ENCODE results near the gene GAL.

DNA sequence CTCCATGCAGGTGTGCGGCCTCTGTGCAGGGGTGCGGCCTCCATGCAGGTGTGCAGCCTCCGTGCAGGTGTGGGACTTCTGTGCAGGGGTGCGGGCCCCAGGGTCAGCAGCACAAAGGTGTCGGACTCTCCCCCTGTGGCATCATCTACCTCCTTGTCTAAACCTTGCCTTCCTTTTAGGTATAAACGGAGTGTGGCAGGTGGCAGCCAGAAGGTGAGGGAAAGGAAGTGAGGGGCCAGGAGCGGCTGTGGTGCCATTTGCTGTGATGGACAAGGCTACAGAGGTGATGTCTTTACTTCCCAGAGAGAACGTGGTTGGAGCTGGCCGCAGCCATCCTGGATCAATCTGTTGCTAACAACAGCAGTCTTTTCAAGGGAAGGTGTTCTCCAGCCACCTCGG lies 9.1 kb downstream of the GAL start:
- TF ChIP-seq, protein P1, sequence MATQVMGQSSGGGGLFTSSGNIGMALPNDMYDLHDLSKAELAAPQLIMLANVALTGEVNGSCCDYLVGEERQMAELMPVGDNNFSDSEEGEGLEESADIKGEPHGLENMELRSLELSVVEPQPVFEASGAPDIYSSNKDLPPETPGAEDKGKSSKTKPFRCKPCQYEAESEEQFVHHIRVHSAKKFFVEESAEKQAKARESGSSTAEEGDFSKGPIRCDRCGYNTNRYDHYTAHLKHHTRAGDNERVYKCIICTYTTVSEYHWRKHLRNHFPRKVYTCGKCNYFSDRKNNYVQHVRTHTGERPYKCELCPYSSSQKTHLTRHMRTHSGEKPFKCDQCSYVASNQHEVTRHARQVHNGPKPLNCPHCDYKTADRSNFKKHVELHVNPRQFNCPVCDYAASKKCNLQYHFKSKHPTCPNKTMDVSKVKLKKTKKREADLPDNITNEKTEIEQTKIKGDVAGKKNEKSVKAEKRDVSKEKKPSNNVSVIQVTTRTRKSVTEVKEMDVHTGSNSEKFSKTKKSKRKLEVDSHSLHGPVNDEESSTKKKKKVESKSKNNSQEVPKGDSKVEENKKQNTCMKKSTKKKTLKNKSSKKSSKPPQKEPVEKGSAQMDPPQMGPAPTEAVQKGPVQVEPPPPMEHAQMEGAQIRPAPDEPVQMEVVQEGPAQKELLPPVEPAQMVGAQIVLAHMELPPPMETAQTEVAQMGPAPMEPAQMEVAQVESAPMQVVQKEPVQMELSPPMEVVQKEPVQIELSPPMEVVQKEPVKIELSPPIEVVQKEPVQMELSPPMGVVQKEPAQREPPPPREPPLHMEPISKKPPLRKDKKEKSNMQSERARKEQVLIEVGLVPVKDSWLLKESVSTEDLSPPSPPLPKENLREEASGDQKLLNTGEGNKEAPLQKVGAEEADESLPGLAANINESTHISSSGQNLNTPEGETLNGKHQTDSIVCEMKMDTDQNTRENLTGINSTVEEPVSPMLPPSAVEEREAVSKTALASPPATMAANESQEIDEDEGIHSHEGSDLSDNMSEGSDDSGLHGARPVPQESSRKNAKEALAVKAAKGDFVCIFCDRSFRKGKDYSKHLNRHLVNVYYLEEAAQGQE (IDR thresholded peaks at IDR 0.05; ENCODE audit: insufficient read depth in 1 of 2, low read depth in 2 of 2, low read length in 2 of 2): no peak
- no peak for TF ChIP-seq SIN3A (IDR thresholded peaks at IDR 0.05; ENCODE audit: borderline replicate concordance, insufficient read depth, low read length)
- no peak for TF ChIP-seq POLR2AphosphoS5 (IDR thresholded peaks at IDR 0.05; ENCODE audit: low read depth, low read length)
- no peak for TF ChIP-seq TAF1 (IDR thresholded peaks at IDR 0.05; ENCODE audit: borderline replicate concordance, insufficient read depth, low read length)
